Measurements from ENCODE around the gene STAT1.
"Not testable (repeated sequence)": the region's sequence is repeated elsewhere in the genome, so short reads cannot be mapped to it uniquely, and the experiment has no call there.

Gene STAT1

DNA sequence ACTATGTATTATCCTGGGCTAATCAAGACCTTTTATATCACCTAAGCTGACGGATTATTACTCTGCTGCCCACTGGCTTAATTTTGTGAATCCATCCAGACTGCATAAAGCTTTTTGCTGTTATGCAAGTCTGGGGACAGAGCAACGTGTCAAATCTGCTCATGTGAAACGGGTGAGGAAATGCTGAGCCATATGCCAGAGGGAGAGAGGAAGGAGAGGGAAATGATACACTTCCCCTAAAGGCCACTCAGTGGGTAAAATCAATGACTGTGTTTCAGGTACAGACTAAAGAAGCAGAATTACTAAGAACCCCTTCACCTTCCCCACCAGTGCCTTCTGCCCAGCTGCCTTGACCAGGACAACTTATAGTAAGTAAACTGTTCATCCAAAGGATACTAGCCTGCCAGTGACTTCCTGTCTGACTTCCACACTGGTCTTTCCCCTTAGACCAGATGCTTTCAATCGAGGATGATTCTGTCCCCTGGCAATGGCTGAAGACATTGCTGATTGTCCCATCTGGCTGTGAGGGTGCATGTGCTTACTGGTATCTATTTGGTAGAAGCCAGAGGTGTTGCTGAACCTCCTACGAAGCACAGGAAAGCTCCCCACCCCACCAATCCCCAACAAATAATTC, 43.0 kb downstream of the STAT1 start:
- no peak overlapping the region for H3K4me3 ChIP-seq
- TF ChIP-seq FOXP2 (optimal IDR thresholded peaks at IDR 0.05; ENCODE audit: control extremely low read depth, extremely low read length, insufficient read depth) (no peak), EZH2 (IDR thresholded peaks at IDR 0.05) (no peak), POLR2AphosphoS5 (IDR thresholded peaks at IDR 0.05; ENCODE audit: borderline replicate concordance, low read depth, low read length) (no peak)
- no peak for DNase-seq (ENCODE audit: low read depth, low spot score)
- no peaks in the 10 kb centered on the region for H3K9me3 ChIP-seq (ENCODE audit: low read depth, low read length)
- 0 out of 2 replicates have a peak overlapping the region, but pooled peaks have one; percentile 32 for H3K27ac ChIP-seq
- H3K36me3 ChIP-seq (ENCODE audit: insufficient read depth, low read length), result peaks cover 80% of the 10 kb centered on the region
- H3K9ac ChIP-seq (ENCODE audit: insufficient read length), result no peak overlapping the region

DNA sequence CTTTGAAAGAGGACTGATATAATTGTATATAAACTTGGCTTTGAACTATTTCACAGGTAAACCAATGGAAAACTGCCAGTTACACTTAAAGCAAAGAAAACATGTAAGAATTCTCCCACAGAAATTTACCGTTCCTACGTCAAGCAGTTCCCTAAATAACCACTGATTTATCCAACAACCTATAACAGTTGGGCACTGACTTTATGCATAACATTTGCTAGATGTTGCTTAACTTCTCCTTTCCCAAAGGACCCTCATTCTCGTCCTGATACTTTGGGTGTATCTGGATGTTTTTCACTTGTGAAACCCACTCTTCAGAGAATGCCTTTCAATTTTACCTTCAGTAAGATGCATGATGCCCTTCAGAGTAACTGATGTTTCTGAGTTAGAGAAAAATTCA, 43.8 kb downstream of the STAT1 start:
- TF ChIP-seq EZH2 (IDR thresholded peaks at IDR 0.05) (no peak), POLR2AphosphoS5 (IDR thresholded peaks at IDR 0.05; ENCODE audit: borderline replicate concordance, low read depth, low read length) (no peak)
- no peak for DNase-seq (ENCODE audit: low read depth, low spot score)
- H3K4me3 ChIP-seq, result no peak overlapping the region
- no peak overlapping the region for H3K27ac ChIP-seq
- H3K9ac ChIP-seq (ENCODE audit: insufficient read length), result no peak overlapping the region
- no peaks in the 10 kb centered on the region for H3K9me3 ChIP-seq (ENCODE audit: low read depth, low read length)
- H3K36me3 ChIP-seq (ENCODE audit: insufficient read depth, low read length), result peaks cover 72% of the 10 kb centered on the region

DNA sequence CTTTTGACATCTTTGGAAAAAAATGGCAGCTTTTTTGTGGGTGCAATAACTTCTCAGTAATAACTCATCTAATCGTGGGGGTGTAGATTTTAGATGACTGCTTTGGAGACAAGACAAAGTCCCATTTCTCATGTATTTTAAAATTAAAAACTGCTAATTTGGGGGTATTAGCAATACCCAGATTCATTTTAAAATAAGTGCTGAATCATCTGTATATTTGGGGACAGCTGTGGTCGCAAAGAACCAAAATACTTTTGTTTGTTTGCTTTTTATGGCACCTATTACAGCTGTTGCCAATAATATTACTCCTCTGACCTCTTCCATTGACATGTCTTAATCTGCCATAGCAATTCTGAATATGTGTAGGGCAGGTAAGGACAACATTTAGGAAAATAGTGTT, 45.4 kb downstream of the STAT1 start:
- Histone ChIP-seq H3K36me3 (ENCODE audit: insufficient read depth, low read length) (peaks cover 68% of the 10 kb centered on the region), H3K27ac (no peak overlapping the region), H3K4me3 (no peak overlapping the region), H3K9me3 (ENCODE audit: low read depth, low read length) (no peaks in the 10 kb centered on the region), H3K9ac (ENCODE audit: insufficient read length) (no peak overlapping the region)
- TF ChIP-seq EZH2 (IDR thresholded peaks at IDR 0.05), result no peak
- TF ChIP-seq FOXP2 (optimal IDR thresholded peaks at IDR 0.05; ENCODE audit: control extremely low read depth, extremely low read length, insufficient read depth), result no peak
- no peak for TF ChIP-seq POLR2AphosphoS5 (IDR thresholded peaks at IDR 0.05; ENCODE audit: borderline replicate concordance, low read depth, low read length)
- no peak for DNase-seq (ENCODE audit: low read depth, low spot score)

DNA sequence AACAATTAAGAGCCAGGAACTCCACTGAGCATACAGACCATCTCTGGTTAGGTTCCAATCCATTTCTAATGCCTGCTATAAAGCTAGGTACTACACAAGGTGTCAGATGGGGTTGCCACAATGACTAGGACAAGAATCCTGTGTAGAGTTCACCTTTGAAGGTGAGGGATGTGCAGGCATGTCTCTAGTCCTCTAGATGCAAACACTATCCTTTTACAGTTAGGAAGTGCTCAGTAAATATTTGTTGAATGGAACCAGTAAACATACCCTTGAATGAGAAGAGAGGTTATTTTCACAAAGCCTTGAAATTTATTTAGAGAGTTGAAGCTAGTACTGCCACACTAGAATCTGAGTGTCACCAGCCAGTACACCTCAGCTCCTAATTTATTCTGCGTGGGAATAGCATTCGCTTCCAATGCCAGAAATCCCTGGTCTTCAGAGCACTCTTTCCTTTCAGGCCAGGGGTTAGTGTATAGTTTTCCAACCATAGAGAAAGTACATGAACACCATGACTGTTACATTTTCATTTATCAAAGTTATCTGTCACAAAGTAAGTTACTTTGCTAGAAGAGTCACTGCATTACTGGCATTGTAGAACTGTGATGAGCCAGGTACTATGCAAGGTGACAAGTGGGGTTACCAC, 48.3 kb downstream of the STAT1 start:
- TF ChIP-seq POLR2AphosphoS5 (IDR thresholded peaks at IDR 0.05; ENCODE audit: borderline replicate concordance, low read depth, low read length) (no peak), FOXP2 (optimal IDR thresholded peaks at IDR 0.05; ENCODE audit: control extremely low read depth, extremely low read length, insufficient read depth) (no peak), EZH2 (IDR thresholded peaks at IDR 0.05) (no peak)

DNA sequence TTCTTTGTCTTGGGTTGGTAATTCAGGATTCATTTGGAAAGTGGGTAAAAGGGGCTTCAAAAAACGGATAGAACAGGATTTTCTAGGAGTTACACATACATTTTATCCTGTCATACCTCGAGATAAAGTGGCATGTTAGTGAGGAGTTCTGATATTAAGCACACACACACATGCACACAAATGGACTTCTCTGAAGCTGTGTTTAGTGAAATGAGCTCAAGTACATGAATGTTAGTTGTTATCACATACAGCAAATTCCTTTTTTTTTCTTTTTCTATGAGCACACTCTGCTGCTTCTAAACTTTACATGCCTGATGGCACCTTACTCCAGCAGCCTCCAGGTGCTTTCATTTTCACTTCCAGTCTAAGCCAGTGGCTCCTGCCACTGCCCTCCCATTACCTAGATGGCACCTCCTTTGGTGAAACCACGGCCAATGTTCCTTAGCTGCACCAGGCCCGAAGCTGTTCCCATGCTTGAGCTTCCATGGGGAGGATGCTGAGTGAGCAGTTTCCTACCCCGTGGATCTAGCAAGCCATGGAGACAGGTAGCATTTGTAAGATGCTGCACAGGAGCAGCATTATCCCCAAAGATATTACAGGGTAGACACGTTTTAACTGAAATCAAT, 49.7 kb downstream of the STAT1 start:
- Histone ChIP-seq H3K4me3 (no peak overlapping the region), H3K9ac (ENCODE audit: insufficient read length) (no peak overlapping the region), H3K36me3 (ENCODE audit: insufficient read depth, low read length) (peaks cover 43% of the 10 kb centered on the region)

More for the DNA sequence above, 48.3 kb downstream of the STAT1 start:
- Histone ChIP-seq H3K9me3 (ENCODE audit: low read depth, low read length) (no peaks in the 10 kb centered on the region), H3K27ac (no peak overlapping the region), H3K36me3 (ENCODE audit: insufficient read depth, low read length) (peaks cover 57% of the 10 kb centered on the region), H3K4me3 (no peak overlapping the region), H3K9ac (ENCODE audit: insufficient read length) (no peak overlapping the region)
- DNase-seq (ENCODE audit: low read depth, low spot score), result no peak

DNA sequence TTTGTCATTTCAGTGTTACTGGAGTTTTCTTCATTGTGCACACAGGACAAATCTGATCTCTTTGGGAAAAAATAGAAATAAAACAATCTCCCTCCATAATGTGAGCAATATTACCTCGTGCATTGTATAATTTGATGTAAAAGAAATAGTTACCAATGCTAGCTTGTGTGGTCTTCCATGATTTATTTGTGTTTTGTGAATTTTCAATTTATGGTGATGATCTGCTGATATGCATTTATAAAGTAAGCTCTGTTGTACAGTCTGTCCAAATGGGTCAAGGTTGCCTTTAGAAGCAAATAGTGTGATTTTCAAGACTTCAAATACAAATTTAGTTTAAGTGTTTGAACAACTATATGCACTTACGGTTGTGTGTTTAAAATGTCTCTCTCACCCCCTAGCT, 50.9 kb downstream of the STAT1 start:
- Histone ChIP-seq H3K36me3 (ENCODE audit: insufficient read depth, low read length) (peaks cover 34% of the 10 kb centered on the region), H3K27ac (no peak overlapping the region), H3K9me3 (ENCODE audit: low read depth, low read length) (no peaks in the 10 kb centered on the region), H3K4me3 (no peak overlapping the region), H3K9ac (ENCODE audit: insufficient read length) (no peak overlapping the region)
- TF ChIP-seq POLR2AphosphoS5 (IDR thresholded peaks at IDR 0.05; ENCODE audit: borderline replicate concordance, low read depth, low read length) (no peak), FOXP2 (optimal IDR thresholded peaks at IDR 0.05; ENCODE audit: control extremely low read depth, extremely low read length, insufficient read depth) (no peak), EZH2 (IDR thresholded peaks at IDR 0.05) (no peak)
- DNase-seq (ENCODE audit: low read depth, low spot score), result no peak

More for the DNA sequence above, 49.7 kb downstream of the STAT1 start:
- no peak for DNase-seq (ENCODE audit: low read depth, low spot score)
- TF ChIP-seq FOXP2 (optimal IDR thresholded peaks at IDR 0.05; ENCODE audit: control extremely low read depth, extremely low read length, insufficient read depth), result no peak
- no peak for TF ChIP-seq POLR2AphosphoS5 (IDR thresholded peaks at IDR 0.05; ENCODE audit: borderline replicate concordance, low read depth, low read length)
- no peak for TF ChIP-seq EZH2 (IDR thresholded peaks at IDR 0.05)
- no peak overlapping the region for H3K27ac ChIP-seq
- H3K9me3 ChIP-seq (ENCODE audit: low read depth, low read length), result no peaks in the 10 kb centered on the region

DNA sequence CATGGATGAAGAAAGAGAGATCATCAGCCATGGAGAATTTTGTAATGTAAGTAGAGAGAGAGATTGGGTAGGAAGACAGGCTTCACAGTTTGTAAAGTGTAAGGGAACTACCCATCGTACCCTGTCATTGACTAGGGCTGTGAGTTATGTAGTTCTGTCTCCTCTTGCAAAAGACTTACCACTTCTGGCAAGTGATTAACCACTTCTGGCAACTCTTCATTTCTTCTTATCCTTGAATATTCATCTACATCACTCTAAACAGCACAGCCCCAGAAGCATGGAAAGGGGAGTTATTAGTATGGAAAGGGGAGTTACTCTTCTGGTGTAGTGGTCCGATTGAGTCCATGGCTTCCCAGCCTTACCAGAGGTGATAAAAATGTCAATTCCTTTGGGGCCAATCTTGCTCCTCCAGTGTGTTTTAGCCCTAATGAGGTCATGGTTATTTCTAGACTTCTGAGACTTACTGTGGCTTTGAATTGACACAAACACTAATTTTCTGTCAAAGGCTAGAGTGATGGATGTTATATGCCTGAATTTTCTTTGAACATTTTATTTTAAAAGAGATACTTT, 52.0 kb downstream of the STAT1 start:
- Histone ChIP-seq H3K36me3 (ENCODE audit: insufficient read depth, low read length) (peaks cover 27% of the 10 kb centered on the region), H3K9ac (ENCODE audit: insufficient read length) (no peak overlapping the region), H3K9me3 (ENCODE audit: low read depth, low read length) (no peaks in the 10 kb centered on the region), H3K27ac (no peak overlapping the region), H3K4me3 (no peak overlapping the region)
- no peak for TF ChIP-seq FOXP2 (optimal IDR thresholded peaks at IDR 0.05; ENCODE audit: control extremely low read depth, extremely low read length, insufficient read depth)
- no peak for TF ChIP-seq EZH2 (IDR thresholded peaks at IDR 0.05)
- TF ChIP-seq POLR2AphosphoS5 (IDR thresholded peaks at IDR 0.05; ENCODE audit: borderline replicate concordance, low read depth, low read length), result no peak
- DNase-seq (ENCODE audit: low read depth, low spot score), result no peak

DNA sequence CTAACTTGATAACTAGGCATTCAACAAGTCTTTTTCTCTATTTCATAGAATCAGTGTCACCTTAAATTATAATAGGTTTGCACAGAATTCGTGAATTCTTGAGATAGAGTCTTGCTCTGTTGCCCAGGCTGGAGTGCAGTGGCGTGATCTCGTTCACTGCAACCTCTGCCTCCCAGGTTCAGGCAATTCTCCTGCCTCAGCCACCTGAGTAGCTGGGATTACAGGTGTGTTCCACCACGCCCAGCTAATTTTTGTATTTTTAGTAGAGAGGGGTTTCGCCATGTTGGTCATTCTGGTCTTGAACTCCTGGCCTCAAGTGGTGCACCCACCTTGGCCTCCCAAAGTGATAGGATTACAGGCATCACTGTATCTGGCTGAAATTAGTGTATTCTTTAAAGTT, 52.9 kb downstream of the STAT1 start:
- DNase-seq (ENCODE audit: low read depth, low spot score); H3K9ac ChIP-seq (ENCODE audit: insufficient read length); H3K9me3 ChIP-seq (ENCODE audit: low read depth, low read length); H3K4me3 ChIP-seq; H3K27ac ChIP-seq: not testable (repeated sequence)
- peaks cover 24% of the 10 kb centered on the region for H3K36me3 ChIP-seq (ENCODE audit: insufficient read depth, low read length)
